Fibroblast of the aortic adventitia (primary cell): ENCODE results near the gene ANKRD29. TPM values are rescaled to one million over a fixed set of nuclear protein-coding genes. Genes with fewer than 3 reads are reported as not detected.

ENCODE experiments used
- DNase-seq: peaks from one replicate; pipeline ENCODE4 v3.0.0-alpha.2; 2010; ENCODE audit warnings: low read depth
- H3K4me3 ChIP-seq: 2 replicates; pipeline ENCODE4 v1.5.1; 2011; ENCODE audit warnings: low read depth, mild to moderate bottlenecking, control low read depth, low read length, moderate library complexity
- CTCF ChIP-seq: IDR thresholded peaks from 2 replicates; pipeline ENCODE4 v1.5.1; 2011; ENCODE audit warnings: mild to moderate bottlenecking, low read length, control low read depth, inconsistent platforms; ENCODE audit not compliant: insufficient read depth
- total RNA-seq: library from RNA; depleted of rRNA; stranded (reverse); fragments of >200 nt; gene quantifications from 2 replicates; pipeline ENCODE4 v1.2.3, GENCODE V29; 2012; ENCODE audit warnings: low replicate concordance

ANKRD29 gene
- total RNA-seq, 1 donor, result 17.4 TPM

GRCh38 chr18:23572012-23572411 lies 90.7 kb downstream of the ANKRD29 start:
- DNase-seq, result no peak
- TF ChIP-seq CTCF, result no peak
- no peak overlapping the region for H3K4me3 ChIP-seq

GRCh38 chr18:23570912-23571504 lies 91.7 kb downstream of the ANKRD29 start:
- DNase-seq, result no peak
- TF ChIP-seq CTCF, result no peak
- H3K4me3 ChIP-seq, result no peak overlapping the region

GRCh38 chr18:23569299-23570063 lies 93.2 kb downstream of the ANKRD29 start:
- no peak overlapping the region for H3K4me3 ChIP-seq
- no peak for DNase-seq
- no peak for TF ChIP-seq CTCF

- no peak overlapping the region for H3K4me3 ChIP-seq
- no peak for DNase-seq
- no peak for TF ChIP-seq CTCF
Measured at GRCh38 chr18:23568281-23569138, 94.2 kb downstream of the ANKRD29 start.

GRCh38 chr18:23567671-23568070 lies 95.0 kb downstream of the ANKRD29 start:
- DNase-seq, result no peak
- H3K4me3 ChIP-seq, result no peak overlapping the region
- TF ChIP-seq CTCF, result no peak

- TF ChIP-seq CTCF, result no peak
- no peak overlapping the region for H3K4me3 ChIP-seq
- DNase-seq, result no peak
Measured at GRCh38 chr18:23565916-23566547, 96.7 kb downstream of the ANKRD29 start.
